ENCODE results near the gene HDAC9. TPM values are rescaled to one million over a fixed set of nuclear protein-coding genes. Genes with fewer than 3 reads are reported as not detected.

Gene HDAC9
- polyA plus RNA-seq, 1 experiment = 2.1 TPM

- POLR2A ChIA-PET = no interaction called here
- CTCF ChIA-PET = no interaction called here
- no peaks in the 10 kb centered on the region for H3K27me3 ChIP-seq (ENCODE audit: control insufficient read depth, insufficient read depth, low read length)
- H3K27ac ChIP-seq (ENCODE audit: low read depth, low read length) = no peak overlapping the region
- no peak for DNase-seq (ENCODE audit: low read depth, low spot score)
- H3K9me3 ChIP-seq (ENCODE audit: control insufficient read depth, insufficient read depth, low read length) = no peaks in the 10 kb centered on the region
- TF ChIP-seq CTCF (IDR thresholded peaks at IDR 0.05; ENCODE audit: low read depth, low read length) = no peak
- no peak overlapping the region for H3K4me3 ChIP-seq (ENCODE audit: low read depth, low read length)
These were observed 28.5 kb upstream of the HDAC9 start for GRCh38 chr7:18467011-18467410.

- CTCF ChIA-PET = no interaction called here
- POLR2A ChIA-PET = no interaction called here
- Histone ChIP-seq H3K4me3 (ENCODE audit: low read depth, low read length) (no peak overlapping the region), H3K9me3 (ENCODE audit: control insufficient read depth, insufficient read depth, low read length) (no peaks in the 10 kb centered on the region), H3K27ac (ENCODE audit: low read depth, low read length) (no peak overlapping the region), H3K27me3 (ENCODE audit: control insufficient read depth, insufficient read depth, low read length) (no peaks in the 10 kb centered on the region)
- TF ChIP-seq CTCF (IDR thresholded peaks at IDR 0.05; ENCODE audit: low read depth, low read length) = no peak
- DNase-seq (ENCODE audit: low read depth, low spot score) = no peak
These were observed 26.8 kb upstream of the HDAC9 start for GRCh38 chr7:18468795-18469194.

GRCh38 chr7:18469316-18469715 is 26.2 kb upstream of the HDAC9 start:
- no peak for TF ChIP-seq CTCF (IDR thresholded peaks at IDR 0.05; ENCODE audit: low read depth, low read length)
- Histone ChIP-seq H3K4me3 (ENCODE audit: low read depth, low read length) (no peak overlapping the region), H3K27me3 (ENCODE audit: control insufficient read depth, insufficient read depth, low read length) (no peaks in the 10 kb centered on the region), H3K27ac (ENCODE audit: low read depth, low read length) (no peak overlapping the region), H3K9me3 (ENCODE audit: control insufficient read depth, insufficient read depth, low read length) (no peaks in the 10 kb centered on the region)
- POLR2A ChIA-PET = no interaction called here
- no peak for DNase-seq (ENCODE audit: low read depth, low spot score)
- CTCF ChIA-PET = no interaction called here

GRCh38 chr7:18471476-18472160 is 23.9 kb upstream of the HDAC9 start:
- DNase-seq (ENCODE audit: low read depth, low spot score) = no peak
- Histone ChIP-seq H3K4me3 (ENCODE audit: low read depth, low read length) (no peak overlapping the region), H3K27me3 (ENCODE audit: control insufficient read depth, insufficient read depth, low read length) (no peaks in the 10 kb centered on the region), H3K27ac (ENCODE audit: low read depth, low read length) (no peak overlapping the region), H3K9me3 (ENCODE audit: control insufficient read depth, insufficient read depth, low read length) (no peaks in the 10 kb centered on the region)
- TF ChIP-seq CTCF (IDR thresholded peaks at IDR 0.05; ENCODE audit: low read depth, low read length) = no peak
- ChIA-PET POLR2A (no interaction called here), CTCF (no interaction called here)

GRCh38 chr7:18472161-18472483 is 23.4 kb upstream of the HDAC9 start:
- CTCF ChIA-PET = no interaction called here
- no peak for TF ChIP-seq CTCF (IDR thresholded peaks at IDR 0.05; ENCODE audit: low read depth, low read length)
- Histone ChIP-seq H3K9me3 (ENCODE audit: control insufficient read depth, insufficient read depth, low read length) (no peaks in the 10 kb centered on the region), H3K4me3 (ENCODE audit: low read depth, low read length) (no peak overlapping the region), H3K27ac (ENCODE audit: low read depth, low read length) (no peak overlapping the region), H3K27me3 (ENCODE audit: control insufficient read depth, insufficient read depth, low read length) (no peaks in the 10 kb centered on the region)
- POLR2A ChIA-PET = no interaction called here
- no peak for DNase-seq (ENCODE audit: low read depth, low spot score)

All from AG04450 (cell line).